HG02970 (cell line): ENCODE results near the gene TMEM88.
"Not testable (repeated sequence)": the region's sequence is repeated elsewhere in the genome, so short reads cannot be mapped to it uniquely, and the experiment has no call there.

Source experiments
- ATAC-seq: cut with Tn5 transposase; IDR thresholded peaks from one replicate; pipeline ENCODE4 v1.9.1; 2021; ENCODE audit warnings: mild to moderate bottlenecking, moderate library complexity, moderate number of reproducible peaks; ENCODE audit not compliant: unreplicated experiment, low FRiP score

Gene TMEM88, protein sequence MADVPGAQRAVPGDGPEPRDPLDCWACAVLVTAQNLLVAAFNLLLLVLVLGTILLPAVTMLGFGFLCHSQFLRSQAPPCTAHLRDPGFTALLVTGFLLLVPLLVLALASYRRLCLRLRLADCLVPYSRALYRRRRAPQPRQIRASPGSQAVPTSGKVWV

DNA sequence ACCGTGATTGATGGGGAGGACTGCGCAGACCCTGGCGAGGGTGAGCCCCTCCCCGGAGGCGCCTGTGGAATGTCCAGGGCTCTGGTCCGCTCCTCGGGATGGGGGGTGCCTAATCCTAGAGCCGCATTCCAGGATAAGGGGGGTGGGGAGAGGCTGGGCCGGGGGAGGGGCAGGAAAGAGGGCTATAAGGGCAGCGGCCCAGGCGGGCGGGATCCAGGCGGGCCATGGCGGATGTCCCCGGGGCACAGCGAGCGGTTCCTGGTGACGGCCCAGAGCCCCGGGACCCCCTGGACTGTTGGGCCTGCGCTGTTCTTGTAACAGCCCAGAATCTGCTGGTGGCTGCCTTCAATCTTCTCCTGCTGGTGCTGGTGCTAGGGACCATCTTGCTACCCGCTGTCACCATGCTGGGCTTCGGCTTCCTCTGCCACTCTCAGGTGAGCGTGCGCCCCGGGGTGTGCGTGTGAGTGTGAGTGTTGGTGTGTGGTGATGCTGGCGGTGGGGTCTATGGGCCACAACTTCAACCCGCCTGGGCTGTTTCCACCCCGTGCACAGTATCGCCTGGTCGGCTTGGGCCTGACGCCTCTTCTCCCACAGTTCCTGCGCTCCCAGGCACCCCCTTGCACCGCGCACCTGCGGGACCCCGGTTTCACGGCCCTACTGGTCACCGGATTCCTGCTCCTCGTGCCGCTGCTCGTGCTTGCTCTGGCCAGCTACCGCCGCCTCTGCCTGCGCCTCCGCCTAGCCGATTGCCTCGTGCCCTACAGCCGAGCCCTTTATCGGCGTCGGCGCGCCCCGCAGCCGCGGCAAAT lies at the start of gene TMEM88:
Gene TMEM88, plus strand, starts transcription at position 216 of the 809 bp plus-strand sequence. Its CDS starts 9 bp downstream, at position 225.
- no peak for ATAC-seq

DNA sequence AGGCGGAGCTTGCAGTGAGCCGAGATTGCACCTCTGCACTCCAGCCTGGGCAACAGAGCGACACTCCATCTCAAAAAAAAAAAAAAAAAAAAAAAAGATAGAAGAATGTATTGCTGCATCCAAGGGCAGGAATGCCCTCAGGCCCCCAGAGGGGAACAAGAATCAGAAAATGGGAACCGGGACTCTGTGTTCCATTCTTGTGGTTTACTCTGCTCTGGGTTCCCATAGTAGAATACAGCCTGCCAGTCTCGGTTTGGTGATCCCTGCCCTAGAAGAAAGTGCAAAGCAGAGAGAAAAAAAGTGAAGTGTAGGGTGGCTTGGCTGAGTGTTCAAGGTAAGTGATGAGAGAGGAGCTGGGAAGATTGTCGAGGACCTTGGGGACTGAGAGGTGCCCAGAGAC lies 48.3 kb upstream of the TMEM88 start:
- no peak for ATAC-seq

DNA sequence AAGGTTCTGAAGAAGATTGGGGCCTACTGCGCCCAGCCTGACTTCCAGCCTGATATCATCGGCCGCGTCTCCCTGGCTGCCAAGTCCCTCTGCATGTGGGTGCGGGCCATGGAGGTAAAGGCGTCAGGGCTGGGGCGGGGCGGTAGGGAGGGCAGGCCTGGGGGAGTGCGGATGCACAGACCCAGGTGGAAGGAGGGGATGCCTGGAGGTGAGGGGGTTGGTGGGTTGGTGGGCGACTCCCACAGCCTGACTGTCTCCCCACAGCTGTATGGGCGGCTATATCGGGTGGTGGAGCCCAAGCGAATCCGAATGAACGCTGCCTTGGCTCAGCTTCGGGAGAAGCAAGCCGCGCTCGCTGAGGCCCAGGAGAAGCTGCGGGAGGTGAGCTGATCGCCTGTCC lies 47.7 kb upstream of the TMEM88 start:
- ATAC-seq: no peak

DNA sequence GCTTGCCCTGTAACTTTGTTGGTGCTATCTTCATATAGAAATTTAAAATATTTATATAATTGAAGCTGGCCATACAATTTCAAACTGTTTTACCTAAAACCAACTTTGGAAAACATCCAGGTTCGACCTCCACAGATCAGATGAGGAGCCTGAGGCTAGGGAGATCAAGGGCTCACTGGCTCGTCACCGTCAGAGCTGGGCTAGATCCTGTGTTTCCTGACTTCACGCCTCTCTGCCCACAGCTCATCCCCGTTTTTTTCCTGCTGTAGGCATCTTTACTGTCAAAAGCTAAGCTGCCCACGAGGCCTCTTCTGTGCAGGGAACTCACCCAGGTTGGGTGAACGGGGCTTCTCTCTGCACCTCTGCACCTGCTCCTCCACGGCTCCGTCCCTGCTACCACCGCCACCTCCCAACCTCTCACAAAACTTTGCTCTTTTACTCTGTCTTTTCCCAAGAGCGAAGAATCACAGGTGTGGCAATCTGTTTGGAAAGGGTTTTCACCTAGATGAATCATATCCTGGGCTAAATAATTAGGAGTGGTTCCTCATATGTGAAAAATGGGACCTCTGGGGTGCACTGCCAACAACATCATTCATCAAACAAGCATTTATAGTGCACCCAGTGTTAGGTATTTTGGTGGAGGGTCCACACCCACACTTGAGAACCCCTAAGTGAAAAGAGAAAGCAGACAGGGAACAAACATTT lies 45.6 kb upstream of the TMEM88 start:
- no peak for ATAC-seq

DNA sequence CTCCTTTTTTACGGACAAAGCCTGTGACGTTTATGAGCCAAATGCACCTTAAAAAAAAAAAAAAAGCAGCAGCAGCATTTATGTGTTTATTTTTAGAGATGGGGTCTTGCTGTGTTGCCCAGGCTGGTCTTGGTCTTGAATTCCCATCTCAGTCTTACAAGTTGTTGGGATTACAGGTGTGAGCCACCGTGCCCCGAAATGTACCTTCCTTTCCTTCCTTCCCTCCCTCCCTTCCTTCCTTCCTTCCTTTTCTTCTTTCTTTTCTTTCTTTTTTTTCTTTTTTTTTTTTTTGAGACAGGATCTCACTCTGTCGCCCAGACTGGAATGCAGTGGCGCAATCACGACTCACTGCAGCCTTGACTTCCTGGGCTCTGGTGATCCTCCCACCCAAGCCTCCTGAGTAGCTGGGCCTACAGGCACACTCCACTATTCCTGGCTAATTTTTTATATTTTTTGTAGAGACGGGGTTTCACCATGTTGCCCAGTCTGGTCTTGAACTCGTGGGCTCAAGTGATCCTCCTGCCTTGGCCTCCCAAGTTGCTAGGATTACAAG lies 45.0 kb upstream of the TMEM88 start:
- ATAC-seq: not testable (repeated sequence)

DNA sequence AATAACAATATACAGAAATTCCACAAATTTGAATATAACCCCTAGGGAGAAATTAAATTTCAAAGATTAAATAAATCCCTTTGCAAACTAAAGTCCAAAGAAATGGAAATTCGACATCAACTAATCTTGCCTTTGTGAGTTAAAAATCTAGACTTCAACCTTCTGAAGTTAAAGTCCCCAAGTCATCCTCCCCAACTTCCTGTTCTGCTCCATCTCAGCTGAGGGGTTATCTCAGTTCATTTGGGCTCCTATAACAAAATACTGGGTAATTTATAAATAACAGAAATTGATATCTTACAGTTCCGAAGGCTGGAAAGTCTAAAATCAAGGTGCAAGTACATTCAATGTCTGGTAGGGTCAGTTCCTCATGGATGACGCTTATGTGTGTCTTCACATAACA lies 43.6 kb upstream of the TMEM88 start:
- ATAC-seq: no peak

DNA sequence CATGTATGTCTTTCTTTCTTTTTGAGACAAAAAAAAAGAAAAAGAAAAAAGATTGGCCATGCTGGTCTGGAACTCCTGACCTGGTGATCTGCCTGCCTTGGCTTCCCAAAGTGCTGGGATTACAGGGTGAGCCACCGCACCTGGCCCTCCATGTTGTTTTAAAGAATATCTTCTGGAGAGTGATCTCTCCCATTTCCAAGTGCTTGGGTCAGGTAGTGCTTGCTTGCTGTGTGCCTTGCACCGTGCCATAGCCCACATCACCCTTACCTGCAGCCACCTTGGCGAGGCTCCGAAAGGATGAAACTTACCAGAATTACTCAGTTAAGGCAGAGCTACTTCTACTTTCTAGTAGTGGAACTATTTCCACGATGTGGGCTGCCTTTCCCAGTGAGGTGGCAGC lies 39.9 kb upstream of the TMEM88 start:
- ATAC-seq: no peak

DNA sequence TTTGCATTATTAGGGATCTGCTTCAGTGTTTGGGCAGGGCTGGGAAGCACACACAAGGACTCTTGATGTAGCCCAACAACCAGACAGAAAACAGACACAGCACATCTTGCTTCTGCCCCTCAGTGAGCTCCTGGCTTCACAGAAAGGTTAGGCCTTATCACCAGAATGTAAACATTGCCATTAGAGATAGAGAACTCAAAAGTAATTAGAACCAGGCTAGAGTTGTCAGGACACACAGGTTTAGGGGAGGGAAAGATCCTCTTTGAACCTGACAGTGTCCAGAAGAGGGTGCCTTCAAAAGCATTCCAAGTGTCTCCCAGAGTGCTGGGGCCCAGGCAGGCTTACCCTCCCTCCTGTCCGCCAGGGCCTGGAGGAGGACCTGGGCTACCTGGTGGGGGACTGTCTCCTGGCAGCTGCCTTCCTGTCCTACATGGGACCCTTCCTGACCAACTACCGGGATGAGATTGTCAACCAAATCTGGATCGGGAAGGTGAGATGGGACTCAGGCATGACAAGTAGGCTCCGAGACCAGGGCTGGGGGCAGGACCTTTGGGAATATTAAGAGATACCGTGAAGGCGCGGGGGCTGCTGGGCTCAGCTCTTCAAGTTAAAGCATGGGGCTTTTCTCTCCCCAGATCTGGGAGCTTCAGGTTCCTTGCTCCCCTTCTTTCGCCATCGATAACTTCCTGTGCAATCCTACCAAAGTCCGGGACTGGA lies 37.8 kb upstream of the TMEM88 start:
- ATAC-seq: no peak

DNA sequence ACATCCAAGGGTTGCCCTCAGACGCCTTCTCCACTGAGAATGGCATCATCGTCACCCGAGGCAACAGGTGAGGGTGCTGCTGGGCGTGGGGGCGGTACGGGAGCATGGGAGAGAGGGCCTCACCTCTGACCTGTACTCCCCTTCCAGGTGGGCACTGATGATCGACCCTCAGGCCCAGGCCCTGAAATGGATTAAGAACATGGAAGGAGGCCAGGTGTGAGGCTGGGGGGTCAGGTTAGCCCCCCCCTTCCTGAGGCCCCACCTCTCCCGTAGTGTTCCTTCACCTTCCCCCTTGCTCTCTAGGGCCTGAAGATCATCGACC lies 37.3 kb upstream of the TMEM88 start:
- ATAC-seq: no peak

DNA sequence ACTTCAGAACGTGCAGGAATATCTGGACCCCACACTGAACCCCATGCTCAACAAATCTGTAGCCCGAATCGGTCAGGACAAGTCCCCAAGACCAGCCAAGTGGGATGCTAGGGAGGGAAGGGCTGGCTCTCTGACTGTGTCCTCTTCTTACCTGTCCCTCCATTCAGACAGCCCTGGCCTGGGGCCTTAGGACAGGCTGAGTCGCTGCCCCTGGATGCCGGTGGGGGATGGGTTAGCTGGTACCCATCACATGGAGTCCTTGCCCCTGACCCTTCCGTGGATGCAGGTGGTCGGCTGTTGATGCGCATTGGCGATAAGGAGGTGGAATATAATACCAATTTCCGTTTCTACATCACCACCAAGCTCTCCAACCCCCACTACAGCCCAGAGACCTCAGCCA lies 36.8 kb upstream of the TMEM88 start:
- ATAC-seq: no peak

DNA sequence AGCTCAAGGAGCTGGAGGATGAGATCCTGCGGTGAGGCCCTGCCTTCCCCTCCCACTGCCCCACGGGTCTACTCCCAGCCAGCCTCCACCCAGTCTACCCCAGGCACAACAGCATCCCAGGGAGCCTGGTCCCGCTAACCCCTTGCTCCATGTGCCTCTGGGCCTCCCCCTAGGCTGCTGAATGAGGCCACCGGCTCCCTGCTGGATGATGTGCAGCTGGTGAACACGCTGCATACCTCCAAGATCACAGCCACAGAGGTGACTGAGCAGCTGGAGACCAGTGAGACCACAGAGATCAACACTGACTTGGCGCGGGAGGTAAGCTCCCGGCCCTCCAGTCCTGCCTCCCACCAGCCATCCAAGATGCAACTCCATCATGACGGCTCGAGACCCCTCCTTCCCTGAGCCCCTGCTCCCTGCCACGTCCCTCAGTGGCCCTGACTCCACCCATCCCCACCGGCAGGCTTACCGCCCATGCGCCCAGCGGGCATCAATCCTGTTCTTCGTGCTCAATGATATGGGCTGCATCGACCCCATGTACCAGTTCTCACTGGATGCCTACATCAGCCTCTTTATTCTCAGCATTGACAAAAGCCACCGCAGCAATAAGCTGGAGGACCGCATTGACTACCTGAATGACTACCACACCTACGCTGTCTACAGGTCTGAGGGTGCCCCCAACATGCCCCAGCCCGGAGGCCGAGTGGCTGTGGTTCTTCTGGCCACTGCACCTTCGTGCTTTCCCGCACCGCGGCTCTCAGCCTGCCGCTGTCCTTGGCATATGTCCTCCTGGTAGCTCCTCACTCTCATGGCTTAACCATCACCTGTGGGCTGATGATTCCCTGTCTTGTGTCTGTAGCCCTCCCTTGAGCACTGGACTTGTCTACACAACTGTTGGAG lies 35.9 kb upstream of the TMEM88 start:
- no peak for ATAC-seq

DNA sequence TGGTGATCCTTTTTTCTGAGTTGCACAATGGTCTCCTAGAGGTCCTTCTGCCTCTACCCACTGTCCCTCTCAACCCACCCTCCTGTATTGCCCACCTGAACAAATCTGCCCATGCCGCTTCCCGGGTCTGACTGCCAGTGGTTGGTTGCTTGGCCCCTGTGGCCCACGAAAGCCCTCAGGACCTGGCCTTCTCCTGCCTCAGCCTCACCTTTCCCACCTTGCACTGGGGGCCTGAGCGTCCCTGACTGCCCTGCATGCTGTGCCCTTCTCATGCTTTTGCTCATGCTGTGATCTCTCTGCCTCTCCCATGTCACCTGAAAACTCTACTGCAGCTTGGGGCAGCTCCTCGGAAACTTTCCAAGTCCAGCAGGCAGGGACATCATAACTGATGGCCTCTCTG lies 34.6 kb upstream of the TMEM88 start:
- no peak for ATAC-seq

DNA sequence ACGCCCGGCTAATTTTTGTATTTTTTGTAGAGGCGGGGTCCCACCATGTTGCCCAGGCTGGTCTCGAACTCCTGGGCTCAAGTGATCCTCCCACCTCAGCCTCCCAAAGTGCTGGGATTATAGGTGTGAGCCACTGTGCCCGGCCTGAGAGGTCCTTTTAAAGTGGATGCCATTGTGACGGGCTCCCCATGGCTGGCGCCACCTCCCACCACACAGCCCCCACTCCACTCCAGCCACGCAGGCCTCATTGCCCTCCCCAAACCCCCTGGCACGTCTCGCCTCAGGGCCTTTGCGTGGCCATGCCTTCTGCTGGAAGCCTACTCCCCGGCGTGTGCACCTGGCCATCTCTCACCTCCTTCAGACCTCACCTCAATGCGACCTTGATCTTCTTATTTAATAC lies 32.7 kb upstream of the TMEM88 start:
- no peak for ATAC-seq

DNA sequence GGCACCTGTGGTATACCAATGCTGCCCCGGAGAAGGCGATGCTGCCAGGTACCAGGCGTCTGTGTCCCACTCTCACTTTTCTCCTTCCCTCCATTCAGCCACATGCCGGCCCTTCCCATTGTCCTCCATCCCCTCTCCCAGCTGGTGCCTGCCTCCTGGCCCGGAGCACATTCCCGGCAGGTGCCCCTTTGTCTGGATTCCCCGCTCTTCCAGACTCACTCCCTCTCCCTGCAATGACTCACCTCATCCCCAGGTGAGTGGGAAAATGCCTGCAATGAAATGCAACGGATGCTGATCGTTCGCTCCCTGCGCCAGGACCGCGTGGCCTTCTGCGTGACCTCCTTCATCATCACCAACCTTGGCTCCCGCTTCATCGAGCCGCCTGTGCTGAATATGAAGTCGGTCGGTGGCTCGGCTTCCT lies 31.3 kb upstream of the TMEM88 start:
- no peak for ATAC-seq

DNA sequence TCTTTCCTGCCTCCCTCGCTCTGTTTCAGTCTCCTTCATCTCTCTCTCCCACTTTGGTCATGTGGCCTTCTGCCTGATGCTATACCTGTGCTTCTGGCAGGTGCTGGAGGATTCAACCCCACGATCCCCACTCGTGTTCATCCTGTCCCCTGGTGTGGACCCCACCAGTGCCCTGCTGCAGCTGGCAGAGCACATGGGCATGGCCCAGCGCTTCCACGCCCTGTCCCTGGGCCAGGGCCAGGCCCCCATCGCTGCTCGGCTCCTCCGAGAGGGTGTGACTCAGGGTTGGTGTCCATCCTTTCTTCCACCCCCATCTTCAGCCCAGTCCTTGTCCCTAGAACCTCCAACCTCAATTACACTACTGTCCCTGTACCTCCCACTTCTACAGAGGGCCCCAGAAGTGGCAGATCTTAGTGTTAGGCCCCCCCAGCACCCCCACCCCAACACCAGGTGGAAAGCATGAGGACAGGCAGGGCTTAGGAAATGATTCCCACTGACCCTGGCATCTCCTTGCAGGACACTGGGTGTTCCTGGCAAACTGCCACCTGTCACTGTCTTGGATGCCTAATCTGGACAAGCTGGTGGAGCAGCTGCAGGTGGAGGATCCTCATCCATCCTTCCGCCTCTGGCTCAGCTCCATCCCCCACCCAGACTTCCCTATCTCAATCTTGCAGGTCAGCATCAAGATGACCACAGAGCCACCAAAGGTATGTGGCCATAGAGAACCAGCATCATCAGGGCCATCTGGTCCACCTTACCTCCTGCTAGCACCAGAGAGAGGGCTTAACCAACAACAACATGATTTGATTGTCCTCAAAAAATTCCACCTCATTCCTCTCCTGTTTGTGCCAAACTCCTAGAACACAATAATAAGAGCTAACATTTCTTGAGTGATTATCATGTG lies 30.6 kb upstream of the TMEM88 start:
- ATAC-seq: no peak

DNA sequence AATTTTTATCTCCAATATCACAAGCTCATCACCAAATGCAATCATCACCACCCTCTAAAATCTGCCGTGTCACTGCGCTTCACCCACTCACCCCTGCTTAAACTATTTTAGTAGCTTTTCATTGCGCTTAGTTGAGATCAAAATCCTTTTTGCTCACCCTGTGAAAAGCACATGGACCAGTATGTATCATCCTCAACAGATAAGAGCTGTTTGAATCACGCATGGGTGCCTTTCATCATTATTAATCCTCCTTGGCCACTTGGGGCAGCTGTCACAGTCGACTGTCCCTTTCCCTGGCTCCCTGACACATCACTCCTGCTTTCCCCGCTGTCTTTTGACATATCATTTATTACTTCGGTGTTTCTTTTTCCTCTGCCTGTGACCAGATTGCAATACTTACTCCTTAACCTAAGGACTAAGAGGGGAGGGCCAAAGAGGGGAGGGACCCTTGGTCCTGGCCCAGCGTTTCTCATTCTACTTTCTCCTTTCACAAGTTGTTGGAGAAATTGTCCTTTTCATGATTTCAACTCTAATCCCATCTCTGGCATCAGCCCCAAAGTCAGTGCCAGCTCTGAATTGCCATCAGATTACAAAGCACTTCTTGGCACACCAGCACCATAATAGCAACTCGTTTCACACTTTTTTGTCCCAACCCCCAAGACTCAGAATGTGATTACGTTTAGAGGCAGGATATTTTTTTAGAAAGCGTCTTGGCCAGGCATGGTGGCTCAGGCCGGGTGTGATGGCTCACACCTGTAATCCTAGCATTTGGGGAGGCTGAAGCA lies 29.5 kb upstream of the TMEM88 start:
- no peak for ATAC-seq

DNA sequence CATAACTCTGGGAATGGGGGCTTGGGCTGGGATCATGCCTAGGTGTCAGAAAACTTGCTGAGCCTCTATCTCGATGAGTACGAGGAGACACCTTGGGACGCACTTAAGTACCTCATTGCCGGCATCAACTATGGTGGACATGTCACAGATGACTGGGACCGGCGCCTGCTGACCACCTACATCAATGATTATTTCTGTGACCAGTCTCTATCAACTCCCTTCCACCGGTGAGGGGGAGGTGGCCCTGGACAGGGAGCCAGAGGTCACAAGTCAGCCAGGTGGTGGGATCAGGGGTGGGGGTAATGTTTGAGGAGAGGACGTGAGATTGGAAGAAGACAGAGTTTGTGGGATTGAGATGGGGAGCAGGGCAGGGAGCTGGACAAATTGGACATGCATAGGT lies 24.2 kb upstream of the TMEM88 start:
- no peak for ATAC-seq

DNA sequence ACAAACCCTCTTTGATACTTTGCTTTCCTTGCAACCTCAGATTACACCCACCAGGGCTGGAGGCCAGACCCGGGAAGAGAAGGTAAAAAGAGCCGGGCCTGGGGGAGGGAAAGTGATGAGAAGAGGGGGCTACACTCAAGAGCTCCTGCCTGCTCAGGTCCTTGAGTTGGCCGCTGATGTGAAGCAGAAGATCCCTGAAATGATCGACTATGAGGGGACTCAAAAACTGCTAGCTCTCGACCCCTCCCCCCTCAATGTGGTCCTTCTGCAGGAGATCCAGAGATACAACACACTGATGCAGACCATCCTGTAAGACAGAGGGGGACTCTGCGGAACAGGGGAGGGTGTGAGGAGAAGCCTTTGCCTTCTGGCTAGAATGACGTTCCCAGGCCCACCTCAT lies 23.6 kb upstream of the TMEM88 start:
- no peak for ATAC-seq
